HFF-Myc (cell line): ENCODE data around the gene TET3.

Experiments used
- DNase-seq: peaks from one replicate; pipeline ENCODE4 v3.0.0-alpha.2; 2011; ENCODE audit warnings: low read depth; ENCODE audit errors: extremely low read depth
- H3K4me3 ChIP-seq: replicated peaks from 2 replicates; pipeline ENCODE4 v1.5.1; 2011; ENCODE audit warnings: low read depth, mild to moderate bottlenecking, control low read depth, low read length
- TF ChIP-seq, protein P1 (sequence below): IDR thresholded peaks from 2 replicates; pipeline ENCODE4 v1.5.1; 2012; ENCODE audit warnings: mild to moderate bottlenecking, low read depth, low read length, control low read depth; ENCODE audit errors: missing control alignments

Gene TET3

DNA sequence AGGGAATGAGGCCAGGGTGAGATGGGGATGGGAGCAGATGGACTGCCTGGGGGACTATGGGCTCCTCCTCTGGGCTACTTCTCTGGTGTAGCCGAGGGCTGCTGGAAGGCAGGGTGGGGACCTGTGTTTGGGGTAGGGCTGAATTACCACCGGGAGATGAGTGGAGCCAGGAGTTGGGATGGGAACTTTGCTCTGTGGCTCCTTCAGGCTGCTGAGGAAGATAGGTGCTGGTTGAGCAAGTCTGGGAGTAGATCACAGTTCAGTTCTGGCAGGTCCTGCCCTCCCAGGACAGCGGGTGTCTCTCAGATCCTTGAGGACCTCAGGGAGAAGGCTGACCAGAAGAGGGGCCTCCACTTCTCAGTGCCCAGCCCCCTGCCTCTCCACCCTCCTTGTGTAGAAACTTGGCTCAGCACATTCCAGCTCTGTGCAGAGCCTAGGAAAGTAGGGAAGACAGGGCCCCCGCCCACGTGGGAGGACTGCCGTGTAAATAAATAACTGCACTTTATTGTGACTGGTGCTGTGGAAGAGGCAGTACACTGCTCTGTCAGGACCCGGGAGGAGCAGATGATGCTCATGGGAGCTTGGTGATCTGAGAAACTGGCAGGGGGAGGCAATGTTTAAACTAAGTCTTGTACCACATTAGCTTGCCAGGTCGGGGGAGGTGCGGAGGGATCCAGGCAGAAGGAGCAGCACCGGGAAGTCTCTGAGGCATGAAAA, 15.3 kb downstream of the TET3 start:
- H3K4me3 ChIP-seq: no peak overlapping the region
- DNase-seq: no peak
- TF ChIP-seq, protein P1, sequence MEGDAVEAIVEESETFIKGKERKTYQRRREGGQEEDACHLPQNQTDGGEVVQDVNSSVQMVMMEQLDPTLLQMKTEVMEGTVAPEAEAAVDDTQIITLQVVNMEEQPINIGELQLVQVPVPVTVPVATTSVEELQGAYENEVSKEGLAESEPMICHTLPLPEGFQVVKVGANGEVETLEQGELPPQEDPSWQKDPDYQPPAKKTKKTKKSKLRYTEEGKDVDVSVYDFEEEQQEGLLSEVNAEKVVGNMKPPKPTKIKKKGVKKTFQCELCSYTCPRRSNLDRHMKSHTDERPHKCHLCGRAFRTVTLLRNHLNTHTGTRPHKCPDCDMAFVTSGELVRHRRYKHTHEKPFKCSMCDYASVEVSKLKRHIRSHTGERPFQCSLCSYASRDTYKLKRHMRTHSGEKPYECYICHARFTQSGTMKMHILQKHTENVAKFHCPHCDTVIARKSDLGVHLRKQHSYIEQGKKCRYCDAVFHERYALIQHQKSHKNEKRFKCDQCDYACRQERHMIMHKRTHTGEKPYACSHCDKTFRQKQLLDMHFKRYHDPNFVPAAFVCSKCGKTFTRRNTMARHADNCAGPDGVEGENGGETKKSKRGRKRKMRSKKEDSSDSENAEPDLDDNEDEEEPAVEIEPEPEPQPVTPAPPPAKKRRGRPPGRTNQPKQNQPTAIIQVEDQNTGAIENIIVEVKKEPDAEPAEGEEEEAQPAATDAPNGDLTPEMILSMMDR: no peak

GRCh38 chr2:74000666-74001065, 16.0 kb downstream of the TET3 start:
- TF ChIP-seq, protein P1: no peak
- H3K4me3 ChIP-seq: no peak overlapping the region
- no peak for DNase-seq

DNA sequence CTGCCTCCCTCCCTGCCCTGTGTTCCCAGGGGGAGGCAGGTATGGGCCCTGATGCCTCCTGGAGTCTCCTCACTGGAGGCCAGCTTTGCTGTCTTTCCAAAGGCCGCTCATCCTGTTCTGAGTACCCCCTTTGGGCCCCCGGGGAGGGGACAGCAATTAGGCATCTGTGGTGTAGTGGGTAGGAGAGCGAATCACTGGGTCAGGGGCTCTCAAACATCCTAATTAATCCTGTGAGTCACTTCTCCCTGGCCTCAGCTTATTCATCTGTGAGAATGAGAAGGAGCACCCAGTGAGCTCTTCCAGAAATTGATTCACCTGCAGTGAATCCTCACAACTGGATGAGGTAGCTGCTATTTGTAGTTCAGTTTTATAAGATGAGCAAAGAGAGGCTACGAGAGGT, 16.4 kb downstream of the TET3 start:
- TF ChIP-seq, protein P1: no peak
- no peak for DNase-seq
- H3K4me3 ChIP-seq: no peak overlapping the region

GRCh38 chr2:74001781-74002504, 17.2 kb downstream of the TET3 start:
- TF ChIP-seq, protein P1: no peak
- DNase-seq: no peak
- H3K4me3 ChIP-seq: peak overlapping the region; percentile 22

- no peak for DNase-seq
- TF ChIP-seq, protein P1: no peak
- H3K4me3 ChIP-seq: peak overlapping the region; percentile 52
Measured at GRCh38 chr2:74002505-74003421, 18.1 kb downstream of the TET3 start.

GRCh38 chr2:74003494-74004211, 18.9 kb downstream of the TET3 start:
- peak overlapping the region; percentile 52; the same call in 1 of the 2 replicates for H3K4me3 ChIP-seq
- TF ChIP-seq, protein P1: no peak
- no peak for DNase-seq
